Measurements from ENCODE around the gene DNAH2.
A peak's percentile ranks its signal among the peaks of the same experiment; 100 is the strongest.

DNAH2 gene

DNA sequence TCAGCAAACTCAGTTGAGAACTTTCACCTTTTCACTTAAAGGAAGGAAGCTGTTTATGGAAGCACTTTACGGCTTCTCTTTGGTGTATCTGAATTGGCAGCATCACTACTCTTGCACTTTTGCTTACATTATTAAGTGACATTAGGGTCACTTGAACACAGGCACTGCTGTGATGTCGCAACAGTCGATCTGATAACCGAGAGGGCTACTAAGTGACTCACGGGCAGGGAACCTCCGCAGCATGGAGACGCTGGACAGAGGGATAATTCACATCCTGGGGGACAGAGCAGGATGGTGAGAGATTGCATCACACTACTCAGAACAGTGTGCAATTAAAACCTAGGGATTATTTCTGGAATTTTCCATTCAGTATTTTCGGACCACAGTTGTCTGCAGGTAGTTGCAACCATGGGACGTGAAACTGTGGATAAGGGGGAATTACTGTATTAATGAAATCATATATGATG is 56.5 kb downstream of the DNAH2 start:
- no peak overlapping the region for H3K4me3 ChIP-seq (replicated peaks; ENCODE audit: low read depth, low read length)
- peak; percentile 75 for DNase-seq (ENCODE audit: low read depth)
- TF ChIP-seq, protein P1, sequence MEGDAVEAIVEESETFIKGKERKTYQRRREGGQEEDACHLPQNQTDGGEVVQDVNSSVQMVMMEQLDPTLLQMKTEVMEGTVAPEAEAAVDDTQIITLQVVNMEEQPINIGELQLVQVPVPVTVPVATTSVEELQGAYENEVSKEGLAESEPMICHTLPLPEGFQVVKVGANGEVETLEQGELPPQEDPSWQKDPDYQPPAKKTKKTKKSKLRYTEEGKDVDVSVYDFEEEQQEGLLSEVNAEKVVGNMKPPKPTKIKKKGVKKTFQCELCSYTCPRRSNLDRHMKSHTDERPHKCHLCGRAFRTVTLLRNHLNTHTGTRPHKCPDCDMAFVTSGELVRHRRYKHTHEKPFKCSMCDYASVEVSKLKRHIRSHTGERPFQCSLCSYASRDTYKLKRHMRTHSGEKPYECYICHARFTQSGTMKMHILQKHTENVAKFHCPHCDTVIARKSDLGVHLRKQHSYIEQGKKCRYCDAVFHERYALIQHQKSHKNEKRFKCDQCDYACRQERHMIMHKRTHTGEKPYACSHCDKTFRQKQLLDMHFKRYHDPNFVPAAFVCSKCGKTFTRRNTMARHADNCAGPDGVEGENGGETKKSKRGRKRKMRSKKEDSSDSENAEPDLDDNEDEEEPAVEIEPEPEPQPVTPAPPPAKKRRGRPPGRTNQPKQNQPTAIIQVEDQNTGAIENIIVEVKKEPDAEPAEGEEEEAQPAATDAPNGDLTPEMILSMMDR (IDR thresholded peaks at IDR 0.05; ENCODE audit: low read length, missing control alignments) = no peak

DNA sequence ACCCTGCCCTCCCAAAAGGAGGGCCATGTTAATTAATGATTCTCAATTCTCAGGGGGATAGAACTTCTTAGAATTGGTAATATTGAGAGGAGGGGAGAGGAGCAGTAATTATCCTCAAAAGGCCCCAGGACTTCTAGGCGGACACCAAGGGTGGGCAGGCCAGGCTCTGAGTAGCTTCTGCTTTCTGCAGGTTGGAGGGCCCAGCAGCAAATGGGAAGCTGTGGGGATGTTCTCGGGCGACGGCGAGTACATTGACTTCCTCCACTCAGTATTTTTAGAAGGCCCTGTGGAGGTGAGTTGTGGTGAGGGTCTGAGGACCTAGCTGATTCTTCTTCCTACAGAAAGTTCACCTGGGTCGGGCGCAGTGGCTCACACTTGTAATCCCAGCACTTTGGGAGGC is 57.5 kb downstream of the DNAH2 start:
- no peak overlapping the region for H3K4me3 ChIP-seq (replicated peaks; ENCODE audit: low read depth, low read length)
- TF ChIP-seq, protein P1 (IDR thresholded peaks at IDR 0.05; ENCODE audit: low read length, missing control alignments) = no peak

DNA sequence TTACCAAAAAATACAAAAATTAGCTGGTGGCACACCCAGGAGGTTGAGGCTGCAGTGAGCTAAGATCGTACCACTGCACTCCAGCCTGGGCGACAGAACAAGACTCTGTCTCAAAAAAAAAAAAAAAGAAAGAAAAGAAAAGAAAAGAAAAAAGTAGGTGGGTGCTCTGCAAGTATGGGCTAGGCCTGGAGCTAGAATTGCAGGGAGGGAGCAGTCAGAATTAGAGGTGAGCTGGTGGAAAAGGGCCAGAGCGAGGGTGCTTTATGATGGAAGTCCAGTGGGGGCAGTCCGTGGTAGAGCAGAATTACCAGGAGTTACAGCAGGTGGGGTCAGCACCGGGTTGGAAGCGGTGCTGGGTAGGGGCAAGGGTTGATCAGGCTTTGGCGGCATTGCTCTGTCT is 59.5 kb downstream of the DNAH2 start:
- no peak overlapping the region for H3K4me3 ChIP-seq (replicated peaks; ENCODE audit: low read depth, low read length)
- TF ChIP-seq, protein P1 (IDR thresholded peaks at IDR 0.05; ENCODE audit: low read length, missing control alignments) = no peak
- DNase-seq (ENCODE audit: low read depth) = no peak

More for the DNA sequence above, 57.5 kb downstream of the DNAH2 start:
- no peak for DNase-seq (ENCODE audit: low read depth)

DNA sequence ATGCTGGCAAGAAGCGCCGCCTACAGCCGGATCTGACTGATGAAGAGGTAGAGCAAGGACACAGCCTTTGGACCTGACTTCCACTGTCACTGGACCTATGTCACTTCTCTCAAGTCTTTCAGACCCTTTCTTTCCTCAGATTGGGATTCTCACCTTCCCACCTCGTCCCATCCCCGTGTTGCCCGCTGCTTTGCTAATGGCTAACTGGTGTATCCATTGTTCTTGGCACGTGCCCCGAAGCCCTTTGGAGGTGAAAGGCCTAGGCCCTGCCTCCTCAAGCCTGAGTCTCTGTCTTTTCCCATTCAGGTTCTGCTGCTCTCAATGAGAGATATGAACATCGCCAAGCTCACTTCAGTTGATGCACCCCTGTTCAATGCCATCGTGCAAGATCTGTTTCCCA is 63.2 kb downstream of the DNAH2 start:
- TF ChIP-seq, protein P1 (IDR thresholded peaks at IDR 0.05; ENCODE audit: low read length, missing control alignments) = no peak
- H3K4me3 ChIP-seq (replicated peaks; ENCODE audit: low read depth, low read length) = no peak overlapping the region
- no peak for DNase-seq (ENCODE audit: low read depth)

DNA sequence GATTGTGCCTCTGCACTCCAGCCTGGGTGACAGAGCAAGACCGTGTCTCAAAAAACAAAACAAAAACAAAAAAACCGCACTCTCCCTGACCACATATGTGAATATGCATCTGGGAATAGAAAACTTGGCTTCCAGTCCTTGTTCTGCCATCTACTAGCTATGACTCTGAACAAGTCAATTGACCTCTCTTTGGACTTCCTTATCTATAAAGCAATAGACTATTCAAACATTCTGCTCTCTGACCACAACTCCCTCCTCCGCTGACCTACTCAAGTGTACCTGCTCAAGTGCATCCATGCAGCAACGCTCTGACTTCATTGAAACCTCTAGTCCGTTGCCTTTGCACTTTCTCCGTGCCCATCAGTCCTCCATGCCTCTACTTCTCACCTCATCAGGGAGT is 63.9 kb downstream of the DNAH2 start:
- TF ChIP-seq, protein P1 (IDR thresholded peaks at IDR 0.05; ENCODE audit: low read length, missing control alignments) = no peak
- H3K4me3 ChIP-seq (replicated peaks; ENCODE audit: low read depth, low read length) = no peak overlapping the region
- DNase-seq (ENCODE audit: low read depth) = no peak

DNA sequence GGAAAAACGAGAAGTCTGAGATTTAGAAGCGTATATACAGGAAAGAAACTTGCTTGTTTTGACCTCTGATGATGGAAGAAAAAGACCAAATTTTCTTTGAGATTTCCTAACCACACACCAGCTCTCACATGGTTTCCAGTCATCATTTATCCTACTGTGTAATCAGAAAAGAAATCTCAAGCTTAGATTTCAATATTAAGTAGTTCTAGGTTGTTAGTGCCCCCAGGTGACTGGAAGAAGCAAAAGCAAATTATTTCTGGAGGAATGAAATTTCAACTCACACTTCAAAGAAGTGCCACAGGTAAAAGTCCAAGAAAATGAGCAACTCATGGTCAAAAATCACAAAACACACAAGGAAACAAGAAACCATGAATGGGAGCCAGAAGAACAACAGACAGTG is 64.7 kb downstream of the DNAH2 start:
- H3K4me3 ChIP-seq (replicated peaks; ENCODE audit: low read depth, low read length) = no peak overlapping the region
- TF ChIP-seq, protein P1 (IDR thresholded peaks at IDR 0.05; ENCODE audit: low read length, missing control alignments) = peak; percentile 35
- DNase-seq (ENCODE audit: low read depth) = peak; percentile 57

DNA sequence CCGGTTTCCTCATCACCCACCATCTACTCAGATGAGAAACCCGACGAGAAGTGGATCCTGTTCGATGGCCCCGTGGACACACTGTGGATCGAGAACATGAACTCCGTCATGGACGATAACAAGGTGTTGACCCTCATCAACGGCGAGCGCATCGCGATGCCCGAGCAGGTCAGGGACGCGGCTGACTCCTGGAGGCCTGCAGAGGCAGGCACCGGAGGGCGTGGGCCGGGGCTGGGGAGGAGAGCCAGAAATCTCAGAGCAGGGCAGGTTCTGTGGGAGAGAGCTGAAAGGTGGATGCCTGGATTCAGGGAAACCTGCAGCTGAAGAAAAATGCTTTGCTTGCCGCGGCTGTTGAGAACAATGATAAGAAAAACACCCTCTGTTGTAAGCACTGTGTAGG is 69.3 kb downstream of the DNAH2 start:
- TF ChIP-seq, protein P1 (IDR thresholded peaks at IDR 0.05; ENCODE audit: low read length, missing control alignments) = no peak
- no peak overlapping the region for H3K4me3 ChIP-seq (replicated peaks; ENCODE audit: low read depth, low read length)
- DNase-seq (ENCODE audit: low read depth) = no peak
